ENCODE data around the gene CLEC4C. TPM values are rescaled to one million over a fixed set of nuclear protein-coding genes. Genes with fewer than 3 reads are reported as not detected.

The CLEC4C gene
- total and polyA plus RNA-seq, 2 donors (not counting 1 experiment from before 2014, with no cell fraction given) = 0.39 to 1.4 TPM

DNA sequence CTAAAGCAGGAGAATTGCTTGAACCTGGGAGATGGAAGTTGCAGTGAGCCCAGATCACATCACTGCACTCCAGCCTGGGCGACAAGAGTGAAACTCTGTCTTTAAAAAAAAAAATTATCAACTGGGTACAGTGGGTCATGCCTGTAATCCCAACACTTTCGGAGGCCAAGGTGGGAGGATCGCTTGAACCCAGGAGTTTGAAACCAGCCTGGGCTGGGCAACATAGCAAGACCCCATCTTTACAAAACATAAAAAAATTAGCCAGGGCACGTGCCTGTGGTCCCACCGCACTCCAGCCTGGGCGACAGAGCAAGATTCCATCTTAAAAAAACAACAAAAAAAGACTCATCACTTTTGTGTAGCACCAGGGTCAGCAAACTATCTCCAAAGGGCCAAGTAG is 34.9 kb upstream of the CLEC4C start:
- POLR2A ChIA-PET = no interaction called here
- H3K4me3 ChIP-seq (ENCODE audit: control extremely low read depth in 1 of 5, extremely low read depth in 1 of 5, insufficient read depth in 1 of 5, low read depth in 2 of 5, low read length in 4 of 5) = no peak overlapping the region
- no peak overlapping the region for H2AFZ ChIP-seq (ENCODE audit: insufficient read depth, low read depth, low read length, poor library complexity, severe bottlenecking)
- no peak overlapping the region for H3K4me2 ChIP-seq (replicated peaks; ENCODE audit: low read depth, low read length, poor library complexity, severe bottlenecking)
- no peaks in the 10 kb centered on the region for H3K79me2 ChIP-seq (ENCODE audit: control insufficient read depth, insufficient read depth, low read length)
- no peaks in the 10 kb centered on the region for H4K20me1 ChIP-seq (ENCODE audit: control insufficient read depth, insufficient read depth, low read length, poor library complexity, severe bottlenecking)
- Mint-ChIP-seq H3K27me3 (no peaks in the 10 kb centered on the region), H3K4me3 (no peak overlapping the region), H3K9me3 (ENCODE audit: insufficient read depth) (no peaks in the 10 kb centered on the region), H3K4me1 (no peaks in the 10 kb centered on the region), H3K27ac (no peak overlapping the region)
- intact Hi-C loops (cut with micrococcal nuclease) = no loop called here
- TF ChIP-seq, protein P1, sequence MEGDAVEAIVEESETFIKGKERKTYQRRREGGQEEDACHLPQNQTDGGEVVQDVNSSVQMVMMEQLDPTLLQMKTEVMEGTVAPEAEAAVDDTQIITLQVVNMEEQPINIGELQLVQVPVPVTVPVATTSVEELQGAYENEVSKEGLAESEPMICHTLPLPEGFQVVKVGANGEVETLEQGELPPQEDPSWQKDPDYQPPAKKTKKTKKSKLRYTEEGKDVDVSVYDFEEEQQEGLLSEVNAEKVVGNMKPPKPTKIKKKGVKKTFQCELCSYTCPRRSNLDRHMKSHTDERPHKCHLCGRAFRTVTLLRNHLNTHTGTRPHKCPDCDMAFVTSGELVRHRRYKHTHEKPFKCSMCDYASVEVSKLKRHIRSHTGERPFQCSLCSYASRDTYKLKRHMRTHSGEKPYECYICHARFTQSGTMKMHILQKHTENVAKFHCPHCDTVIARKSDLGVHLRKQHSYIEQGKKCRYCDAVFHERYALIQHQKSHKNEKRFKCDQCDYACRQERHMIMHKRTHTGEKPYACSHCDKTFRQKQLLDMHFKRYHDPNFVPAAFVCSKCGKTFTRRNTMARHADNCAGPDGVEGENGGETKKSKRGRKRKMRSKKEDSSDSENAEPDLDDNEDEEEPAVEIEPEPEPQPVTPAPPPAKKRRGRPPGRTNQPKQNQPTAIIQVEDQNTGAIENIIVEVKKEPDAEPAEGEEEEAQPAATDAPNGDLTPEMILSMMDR (IDR thresholded peaks at IDR 0.05) = no peak
- TF ChIP-seq EZH2 (IDR thresholded peaks at IDR 0.05; ENCODE audit: borderline replicate concordance, insufficient read depth, low read depth, low read length, poor library complexity, severe bottlenecking) = no peak
- no peak for DNase-seq
- no peak overlapping the region for H3K27ac ChIP-seq (ENCODE audit: low read length in 2 of 2)
- CTCF ChIA-PET = no interaction called here
- 93% methylated on average over 6 of the region's 6 CpGs for WGBS (ENCODE audit: insufficient coverage)
- H3K4me1 ChIP-seq (ENCODE audit: control insufficient read depth in 2 of 2, insufficient read depth in 2 of 2, low read length in 2 of 2) = no peaks in the 10 kb centered on the region
- H3K9ac ChIP-seq (ENCODE audit: low read length) = no peak overlapping the region
- no peaks in the 10 kb centered on the region for H3K9me3 ChIP-seq (ENCODE audit: control extremely low read depth in 1 of 3, control insufficient read depth in 2 of 3, insufficient read depth in 1 of 3, low read length in 2 of 3)
- H3K36me3 ChIP-seq (replicated peaks in 1 of 2; ENCODE audit: control extremely low read depth in 1 of 2, control insufficient read depth in 1 of 2, extremely low read depth in 1 of 2, insufficient read depth in 2 of 2, low read length in 1 of 2) = no peaks in the 10 kb centered on the region
- no peaks in the 10 kb centered on the region for H3K27me3 ChIP-seq (replicated peaks in 1 of 4; ENCODE audit: control extremely low read depth in 1 of 4, control insufficient read depth in 3 of 4, insufficient read depth in 4 of 4, low read length in 3 of 4)
- no peak for ATAC-seq (ENCODE audit: low read depth)

DNA sequence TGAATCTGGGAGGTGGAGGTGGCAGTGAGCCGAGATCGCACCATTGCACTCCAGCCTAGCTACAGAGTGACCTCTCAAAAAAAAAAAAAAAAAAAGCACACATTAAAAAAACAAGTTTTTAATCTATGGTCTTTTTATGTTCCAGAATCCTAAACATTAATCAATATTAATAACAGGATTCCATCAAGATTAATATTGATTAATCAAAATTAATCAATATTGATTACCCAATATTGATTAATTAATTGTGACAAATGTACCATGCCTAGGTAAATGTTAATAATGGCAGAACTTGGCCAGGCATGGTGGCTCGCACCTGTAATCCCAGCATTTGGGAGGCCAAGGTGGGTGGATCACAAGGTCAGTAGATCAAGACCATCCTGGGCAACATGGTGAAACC is 34.1 kb upstream of the CLEC4C start:
- WGBS (ENCODE audit: insufficient coverage) = no CpG with 5 or more reads among the region's 3 CpGs
- no peak overlapping the region for H3K4me3 ChIP-seq (ENCODE audit: control extremely low read depth in 1 of 5, extremely low read depth in 1 of 5, insufficient read depth in 1 of 5, low read depth in 2 of 5, low read length in 4 of 5)
- no peaks in the 10 kb centered on the region for H3K36me3 ChIP-seq (replicated peaks in 1 of 2; ENCODE audit: control extremely low read depth in 1 of 2, control insufficient read depth in 1 of 2, extremely low read depth in 1 of 2, insufficient read depth in 2 of 2, low read length in 1 of 2)
- no peaks in the 10 kb centered on the region for H4K20me1 ChIP-seq (ENCODE audit: control insufficient read depth, insufficient read depth, low read length, poor library complexity, severe bottlenecking)
- no peaks in the 10 kb centered on the region for H3K79me2 ChIP-seq (ENCODE audit: control insufficient read depth, insufficient read depth, low read length)
- Mint-ChIP-seq H3K27ac (no peak overlapping the region), H3K9me3 (ENCODE audit: insufficient read depth) (no peaks in the 10 kb centered on the region), H3K27me3 (no peaks in the 10 kb centered on the region), H3K4me1 (no peaks in the 10 kb centered on the region), H3K4me3 (no peak overlapping the region)
- intact Hi-C loops (cut with micrococcal nuclease) = no loop called here
- H2AFZ ChIP-seq (ENCODE audit: insufficient read depth, low read depth, low read length, poor library complexity, severe bottlenecking) = no peak overlapping the region
- ChIA-PET CTCF (no interaction called here), POLR2A (no interaction called here)
- no peaks in the 10 kb centered on the region for H3K27me3 ChIP-seq (replicated peaks in 1 of 4; ENCODE audit: control extremely low read depth in 1 of 4, control insufficient read depth in 3 of 4, insufficient read depth in 4 of 4, low read length in 3 of 4)
- no peak for TF ChIP-seq EZH2 (IDR thresholded peaks at IDR 0.05; ENCODE audit: borderline replicate concordance, insufficient read depth, low read depth, low read length, poor library complexity, severe bottlenecking)
- TF ChIP-seq, protein P1 (IDR thresholded peaks at IDR 0.05) = no peak
- H3K9ac ChIP-seq (ENCODE audit: low read length) = no peak overlapping the region
- ATAC-seq (ENCODE audit: low read depth) (no peak), DNase-seq (no peak)
- H3K4me2 ChIP-seq (replicated peaks; ENCODE audit: low read depth, low read length, poor library complexity, severe bottlenecking) = no peak overlapping the region
- H3K9me3 ChIP-seq (ENCODE audit: control extremely low read depth in 1 of 3, control insufficient read depth in 2 of 3, insufficient read depth in 1 of 3, low read length in 2 of 3) = no peaks in the 10 kb centered on the region
- no peak overlapping the region for H3K27ac ChIP-seq (ENCODE audit: low read length in 2 of 2)
- no peaks in the 10 kb centered on the region for H3K4me1 ChIP-seq (ENCODE audit: control insufficient read depth in 2 of 2, insufficient read depth in 2 of 2, low read length in 2 of 2)

All from B cell (primary cell).